OCI-M2 (cell line): Measurements from ENCODE around the gene MYH15.

ENCODE experiments used
- DNase-seq: peaks from one replicate; lab custom pipeline; 2025; ENCODE audit not compliant: unreplicated experiment; lab: John Stamatoyannopoulos, UW

MYH15 gene

DNA sequence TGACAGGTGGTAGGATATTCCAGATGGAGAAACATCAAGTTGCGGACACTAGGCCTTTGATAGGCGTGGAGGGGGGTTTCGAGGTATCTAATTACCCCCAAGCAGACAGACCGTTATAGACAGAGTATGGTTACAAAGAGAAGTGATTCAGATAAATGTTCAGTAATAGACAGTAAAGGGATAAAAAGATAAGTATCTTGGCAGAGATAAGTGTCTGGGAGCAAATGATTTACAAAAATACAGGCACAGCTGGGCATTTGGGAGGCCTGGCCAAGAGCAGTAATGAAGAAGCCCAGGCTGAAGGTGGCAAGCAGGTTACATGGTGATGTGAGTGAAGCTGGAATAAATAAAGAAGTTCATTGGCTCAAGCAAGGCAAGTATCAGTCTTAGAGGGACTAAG, 659 bp upstream of the MYH15 start:
- DNase-seq = no peak

DNA sequence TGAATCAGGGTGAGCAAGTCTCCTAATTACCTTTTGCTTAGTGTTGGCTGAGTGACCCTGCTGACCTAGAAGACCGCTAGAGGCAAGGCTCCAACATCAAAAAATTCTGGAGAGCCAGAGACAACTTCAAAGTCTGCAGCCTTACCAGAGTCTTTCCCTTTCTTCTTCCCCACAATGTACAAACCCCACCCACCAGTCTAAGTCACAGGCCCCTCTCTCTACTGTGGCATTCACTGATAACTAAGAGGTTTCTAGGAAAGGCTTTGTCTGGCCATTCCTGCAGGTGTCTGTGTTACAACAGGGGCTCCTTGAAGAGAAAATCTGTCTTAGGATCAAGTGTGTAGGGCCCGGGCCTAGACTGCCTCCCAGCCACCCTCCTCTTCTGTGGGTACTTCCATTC, 525 bp downstream of the MYH15 start:
- DNase-seq = no peak

DNA sequence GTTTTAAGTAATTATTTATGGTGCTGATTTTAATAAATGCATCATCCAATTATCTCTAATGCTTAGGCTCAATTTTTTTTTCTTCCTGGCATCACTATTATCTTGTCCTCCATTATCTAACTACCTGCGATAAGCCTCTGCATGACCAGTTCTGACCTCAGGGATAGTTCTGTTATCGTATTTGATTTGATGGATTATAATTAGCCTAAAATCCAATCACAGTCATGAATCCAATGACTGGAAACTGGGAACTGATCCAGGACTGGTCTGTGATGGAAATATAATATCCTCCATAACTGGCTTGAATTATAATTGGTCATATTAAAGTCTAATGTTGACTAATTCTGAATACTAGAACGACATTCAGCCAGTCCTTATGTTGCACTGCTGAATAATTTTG, 1.1 kb downstream of the MYH15 start:
- DNase-seq = no peak

DNA sequence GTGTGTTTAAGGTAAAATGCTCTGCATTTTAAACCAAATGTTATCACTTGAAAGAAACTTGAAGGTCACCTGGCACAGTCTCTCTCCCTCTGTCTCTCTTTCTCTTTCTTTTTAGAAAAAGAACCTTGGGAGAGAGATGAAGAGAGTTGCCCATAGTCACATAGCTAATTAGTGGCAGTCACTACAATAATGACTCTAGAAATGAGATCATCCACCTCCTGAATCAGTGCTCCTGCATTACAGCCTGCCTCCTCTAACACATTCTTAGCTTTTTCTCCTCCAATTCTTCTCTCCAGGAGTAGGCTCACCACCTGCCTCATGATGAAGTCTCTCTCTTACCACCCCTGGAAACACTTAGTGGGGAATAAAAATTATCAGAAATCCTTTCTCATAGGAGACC, 2.5 kb downstream of the MYH15 start:
- DNase-seq = no peak

DNA sequence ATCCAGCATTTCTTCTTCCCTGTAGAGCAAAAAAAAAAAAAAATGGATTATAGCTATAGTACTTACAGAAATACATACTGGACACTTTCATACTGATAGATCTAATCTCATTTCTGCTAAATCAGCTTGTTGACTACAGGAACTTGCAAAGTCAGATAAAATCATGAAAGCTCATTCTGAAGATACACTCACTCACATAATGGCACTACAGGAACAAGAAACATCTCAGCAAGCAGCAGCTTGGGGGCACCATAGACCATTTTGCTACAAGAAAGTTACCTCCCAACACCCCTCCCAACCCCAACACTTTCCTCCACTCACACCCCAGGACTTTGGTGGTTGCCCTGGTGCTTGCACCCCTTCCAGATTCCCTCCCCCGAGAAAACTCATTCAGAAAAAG, 4.6 kb downstream of the MYH15 start:
- no peak for DNase-seq

DNA sequence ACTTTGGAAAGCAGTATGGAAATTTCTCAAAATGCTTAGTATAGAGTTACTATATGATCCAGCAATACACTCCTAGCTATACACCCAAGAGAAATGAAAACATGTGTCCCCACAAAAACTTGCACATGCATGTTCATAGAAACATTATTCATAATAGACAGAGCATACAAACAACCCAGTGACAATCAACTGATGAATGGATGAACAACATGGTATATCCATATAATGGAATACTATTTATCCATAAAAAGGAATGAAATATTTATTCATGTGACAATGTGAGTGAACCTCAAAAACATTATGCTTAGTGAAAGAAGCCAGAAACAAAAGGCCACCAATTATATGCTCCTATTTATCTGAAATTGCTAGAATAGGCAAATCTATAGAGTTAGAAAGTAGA, 6.7 kb downstream of the MYH15 start:
- no peak for DNase-seq

DNA sequence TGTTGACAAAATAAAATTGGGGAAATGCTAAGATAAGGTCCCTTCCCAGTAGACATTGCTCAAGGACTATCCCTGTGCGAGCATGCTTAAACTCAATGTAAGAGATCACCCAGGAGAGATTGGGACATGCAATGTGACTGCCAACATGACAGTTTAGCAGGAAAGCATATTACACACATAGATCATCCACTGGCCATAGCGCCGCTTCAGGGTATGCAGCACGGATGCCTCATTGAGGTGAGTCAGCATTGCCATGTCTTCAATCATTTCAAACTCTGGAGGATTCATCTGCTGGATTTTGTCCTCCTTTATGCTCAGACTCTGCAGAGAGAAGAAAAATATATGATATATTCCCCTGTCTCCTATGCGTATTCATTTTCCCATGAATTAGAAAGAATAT, 8.9 kb downstream of the MYH15 start:
- no peak for DNase-seq

DNA sequence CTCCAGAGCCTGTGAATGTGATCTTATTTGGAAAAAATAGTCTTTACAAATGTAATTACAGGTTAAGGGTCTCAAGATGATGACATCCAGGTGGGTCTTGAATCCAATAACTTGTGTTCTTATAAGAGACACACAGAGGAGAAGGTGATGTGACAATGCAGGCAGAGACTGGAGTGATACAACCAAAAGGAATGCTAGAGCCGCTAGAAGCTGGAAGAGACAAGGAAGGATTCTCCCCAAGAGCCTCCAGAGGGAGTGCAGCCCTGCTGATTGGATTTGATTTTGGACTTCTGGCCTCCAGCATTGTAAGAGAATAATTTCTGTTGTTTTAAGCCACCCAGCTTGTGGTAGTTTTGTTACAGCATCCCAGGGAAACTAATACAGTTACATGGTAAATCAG, 9.7 kb downstream of the MYH15 start:
- no peak for DNase-seq

DNA sequence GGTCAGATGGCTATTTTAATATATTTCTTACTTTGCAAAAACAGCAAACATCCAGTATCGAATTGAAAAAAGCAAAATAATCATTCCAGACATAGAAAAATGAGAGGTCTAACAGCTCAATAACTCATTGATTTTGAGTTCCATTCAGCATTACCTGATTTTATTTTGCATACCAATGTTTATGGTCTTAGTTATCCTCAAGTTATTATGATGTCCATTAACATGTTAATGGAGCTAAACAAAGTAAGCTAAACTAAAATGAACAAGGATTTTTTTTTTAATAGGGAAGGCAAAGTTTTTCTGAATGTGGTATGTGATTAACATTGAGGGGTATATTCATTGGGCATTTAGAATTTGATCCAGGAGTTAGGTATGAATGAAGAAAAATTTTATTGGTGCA, 13.1 kb downstream of the MYH15 start:
- no peak for DNase-seq

DNA sequence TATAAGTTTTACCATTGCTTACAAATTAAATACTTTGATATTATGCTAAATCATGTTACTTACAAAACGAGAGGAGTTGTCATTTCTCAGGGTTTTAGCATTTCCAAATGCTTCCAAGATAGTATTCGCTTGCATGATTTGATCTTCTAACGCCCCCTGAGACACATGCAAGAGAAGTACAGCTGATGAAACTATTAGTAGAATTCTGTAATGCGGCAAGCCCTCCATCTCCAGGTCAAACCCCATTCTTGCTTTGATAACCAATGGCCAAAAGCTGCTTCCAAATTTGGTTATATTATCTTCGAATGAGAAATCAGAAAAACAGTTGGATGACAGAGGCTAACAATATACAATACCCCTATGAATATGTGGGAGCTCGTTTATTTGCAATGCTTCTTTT, 14.7 kb downstream of the MYH15 start:
- no peak for DNase-seq

DNA sequence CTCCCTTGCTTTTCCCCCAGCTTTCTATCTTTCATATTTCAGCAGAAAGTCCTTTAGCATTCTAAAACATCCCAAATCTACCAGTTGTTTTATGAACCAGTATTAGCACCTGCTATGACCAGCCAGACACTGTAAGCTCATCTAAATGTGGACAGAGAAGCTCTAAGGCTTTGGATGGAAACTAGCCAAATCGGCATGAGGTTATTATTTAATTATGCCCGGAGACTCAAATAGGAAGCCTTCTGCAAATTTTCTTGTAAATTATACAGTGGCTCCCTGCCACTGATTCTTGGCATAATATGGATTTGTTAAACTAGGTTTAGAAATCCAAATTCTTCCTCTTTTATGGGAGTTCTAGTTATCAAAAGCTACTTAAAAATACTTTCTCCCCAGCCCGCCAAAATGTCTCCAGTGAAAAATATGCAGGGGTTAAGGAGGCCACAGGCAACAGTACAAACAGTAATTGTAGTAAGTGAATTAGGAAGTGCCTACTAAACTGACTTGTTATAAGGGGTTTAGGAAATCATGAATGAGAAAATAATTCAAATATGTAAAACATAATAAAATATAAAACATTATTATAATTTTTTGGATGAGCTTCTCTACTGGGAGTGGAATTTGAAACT, 15.4 kb downstream of the MYH15 start:
- no peak for DNase-seq

DNA sequence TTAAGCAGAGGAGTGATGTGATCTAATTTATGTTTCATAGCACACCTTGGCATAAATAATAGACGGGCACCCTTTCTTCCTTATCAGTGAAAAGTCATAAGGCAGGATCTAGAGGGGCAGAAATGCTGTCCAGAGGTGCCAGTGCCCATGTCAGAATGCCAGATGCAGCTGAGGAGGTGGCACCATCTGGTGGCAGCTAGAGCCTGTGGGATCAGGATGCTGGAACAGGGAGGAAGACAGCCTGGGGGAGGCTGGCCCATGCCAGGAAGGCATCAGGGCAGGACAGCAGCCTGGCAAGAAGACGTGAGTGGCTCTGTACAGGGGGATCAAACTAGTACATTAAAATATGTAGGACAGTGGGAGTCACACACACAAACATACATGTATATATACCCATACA, 16.5 kb downstream of the MYH15 start:
- DNase-seq = no peak

DNA sequence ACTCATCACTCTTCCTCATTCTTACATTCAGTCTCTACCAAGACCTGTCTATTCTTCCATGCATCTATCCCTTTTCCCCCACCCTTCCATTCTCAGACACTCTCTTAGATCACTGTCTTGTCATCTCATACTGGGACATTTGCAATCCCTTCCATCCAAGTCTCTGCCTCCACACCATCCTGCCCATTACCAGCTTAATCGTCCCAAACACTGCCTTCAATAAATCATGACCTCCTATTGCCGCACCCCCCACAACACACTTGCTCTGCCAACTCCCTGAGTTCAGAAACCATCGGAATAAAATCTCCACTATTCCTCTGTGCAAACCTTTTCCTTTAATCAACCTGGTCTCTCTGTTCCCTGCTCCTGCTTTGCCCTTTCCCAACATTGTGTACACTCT, 18.9 kb downstream of the MYH15 start:
- DNase-seq = no peak

DNA sequence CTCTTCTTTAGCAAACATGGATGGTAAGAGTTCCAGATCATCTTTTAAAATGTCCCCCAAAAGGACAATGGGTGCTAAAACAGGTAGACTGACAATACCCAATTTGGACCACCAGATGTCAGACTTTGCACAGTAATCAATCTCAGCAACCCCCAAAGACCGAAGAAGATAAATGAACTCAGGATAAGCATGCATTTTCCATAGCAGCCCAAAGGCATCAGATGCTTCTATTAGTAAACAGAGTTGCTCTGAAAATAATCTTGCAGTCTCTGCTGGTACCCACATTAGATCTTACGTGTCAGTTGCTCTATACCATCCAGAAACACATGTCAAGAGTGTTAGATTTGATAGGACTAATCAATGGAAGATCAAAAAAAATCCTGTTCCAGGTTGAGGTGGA, 20.6 kb downstream of the MYH15 start:
- no peak for DNase-seq

DNA sequence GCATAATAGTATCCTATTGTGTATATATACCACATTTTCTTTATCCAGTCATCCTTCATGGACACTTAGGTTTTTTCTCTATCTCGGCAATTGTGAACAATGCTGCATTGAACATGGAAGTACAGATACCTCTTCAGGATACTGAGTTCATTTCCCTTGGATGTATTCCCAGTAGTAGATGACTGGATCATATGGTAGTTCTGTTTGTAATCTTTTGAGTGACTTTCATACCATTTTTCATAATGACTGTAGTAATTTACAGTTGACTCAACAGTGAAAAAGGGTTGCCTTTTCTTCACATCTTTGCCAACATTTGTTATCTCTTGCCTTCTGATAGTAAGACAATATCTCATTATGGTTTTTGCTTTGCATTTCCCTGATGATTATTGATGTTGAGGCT, 21.8 kb downstream of the MYH15 start:
- DNase-seq = no peak

DNA sequence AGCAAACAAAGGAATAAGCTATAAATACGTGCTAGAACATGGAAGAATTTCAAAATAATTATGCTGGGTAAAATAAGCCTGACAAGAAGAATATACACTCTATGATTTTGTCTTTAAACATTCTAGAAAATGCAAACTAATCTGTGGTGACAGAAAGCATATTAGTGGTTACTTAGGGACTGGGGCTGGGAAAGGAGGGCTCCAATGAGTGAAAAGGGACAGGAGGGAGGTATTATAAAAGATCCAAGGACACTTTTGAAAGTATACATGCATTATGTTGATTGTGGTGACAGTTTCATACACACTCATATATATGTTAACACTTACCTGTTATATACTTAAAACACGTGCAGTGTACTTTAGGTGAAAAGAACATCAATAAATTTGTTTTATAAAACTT, 23.0 kb downstream of the MYH15 start:
- no peak for DNase-seq

DNA sequence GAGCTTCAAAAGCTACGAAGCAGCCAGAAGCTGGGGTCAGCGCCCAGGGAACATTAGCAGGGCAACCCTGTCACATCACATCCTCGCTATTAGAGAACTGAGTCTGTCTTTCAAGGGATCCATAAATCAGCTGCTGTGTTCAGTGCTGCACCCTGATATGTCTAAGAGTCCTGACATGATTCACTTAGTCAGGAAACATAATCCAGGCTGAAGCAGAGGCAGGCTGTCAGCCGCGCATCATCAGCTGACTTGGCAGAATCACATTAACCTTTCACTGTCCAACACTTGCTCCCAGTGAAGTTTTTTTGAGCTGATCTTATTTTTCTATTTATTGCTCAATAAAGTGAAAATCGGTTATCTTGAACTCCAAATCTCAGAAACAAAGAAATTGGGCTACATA, 23.5 kb downstream of the MYH15 start:
- no peak for DNase-seq

DNA sequence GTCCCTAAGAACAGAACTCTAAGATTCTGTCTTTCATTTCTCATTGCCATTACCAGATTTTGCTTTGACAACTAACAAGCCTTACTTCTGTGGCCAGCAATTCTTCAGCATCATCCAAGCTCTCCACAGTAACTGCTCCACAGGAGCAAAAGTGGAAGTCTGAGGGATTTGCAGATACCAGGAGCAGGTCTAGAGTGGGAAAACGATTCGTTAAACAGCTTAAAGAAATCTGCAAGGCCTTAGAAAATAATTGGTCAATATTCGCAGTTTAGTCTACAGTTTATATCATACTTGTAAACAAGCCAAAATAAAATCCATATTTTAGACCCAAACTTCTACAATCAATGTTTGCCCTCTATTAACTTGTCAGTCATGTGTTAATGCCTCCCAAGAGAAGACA, 24.1 kb downstream of the MYH15 start:
- no peak for DNase-seq

DNA sequence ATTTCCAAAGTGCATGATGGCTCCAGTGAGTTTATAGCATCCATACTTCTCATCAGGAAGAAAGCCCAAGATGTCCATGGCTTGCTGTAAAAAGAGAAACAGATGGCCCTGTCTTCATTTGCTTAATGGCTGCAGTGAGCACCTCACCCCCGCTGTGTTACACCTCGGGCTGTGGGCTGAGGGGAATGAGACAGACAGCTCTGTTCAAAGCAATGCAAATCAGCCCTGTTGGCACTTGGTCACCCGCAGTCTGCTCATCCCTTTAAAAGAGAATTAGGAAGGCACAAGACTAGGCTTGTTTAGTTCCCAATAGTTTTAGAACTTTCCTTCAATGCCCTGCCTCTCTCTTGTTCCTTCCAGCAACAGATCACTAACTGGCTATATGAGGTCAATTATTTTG, 25.2 kb downstream of the MYH15 start:
- DNase-seq = no peak

DNA sequence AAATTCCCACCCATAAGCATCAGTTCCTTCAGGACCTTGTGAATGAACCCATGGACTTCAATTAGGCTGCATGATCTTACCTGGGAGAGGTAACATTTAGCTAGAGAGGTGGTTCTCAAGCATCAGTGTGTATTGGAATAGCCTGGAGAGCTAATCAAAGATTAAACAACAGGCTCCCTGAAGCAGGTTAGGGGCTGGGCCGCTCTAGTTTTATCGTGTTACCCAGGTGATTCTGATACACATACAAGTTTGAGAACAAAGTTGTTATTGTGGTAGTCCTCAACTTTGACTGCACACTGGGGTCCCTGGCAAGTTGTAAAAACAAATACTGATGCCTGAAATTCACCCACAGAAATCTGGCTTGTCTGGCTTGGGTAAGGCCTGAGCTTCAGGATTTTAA, 31.2 kb downstream of the MYH15 start:
- DNase-seq = no peak

DNA sequence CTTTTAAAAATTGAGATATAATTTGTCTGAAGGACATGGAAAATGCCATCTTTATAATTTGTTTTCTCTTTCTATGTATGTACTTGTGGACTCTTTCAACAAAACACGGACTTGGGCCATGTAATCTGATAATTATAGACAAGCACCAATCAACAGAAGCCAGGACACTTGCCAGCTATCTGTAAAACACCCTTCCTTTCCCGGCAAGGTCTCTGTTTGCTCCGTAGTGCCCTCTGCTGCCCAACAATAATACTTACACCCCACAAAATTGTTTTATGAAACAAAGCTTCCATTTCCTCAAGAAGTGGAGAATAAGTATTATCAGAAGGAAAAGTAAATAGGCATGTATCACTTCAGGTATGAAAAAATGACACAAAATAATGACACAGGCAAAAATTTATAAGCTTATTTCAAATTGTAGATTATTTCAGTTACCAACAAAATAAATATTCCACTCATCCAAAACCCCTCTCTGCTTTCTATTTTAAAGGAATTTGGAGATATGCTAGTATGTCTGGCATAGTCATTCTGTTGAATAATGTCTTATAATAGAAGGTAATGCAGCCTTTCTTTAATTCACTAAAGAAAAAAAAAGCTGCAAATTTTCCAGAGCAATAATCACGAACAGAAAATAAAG, 32.8 kb downstream of the MYH15 start:
- DNase-seq = no peak

DNA sequence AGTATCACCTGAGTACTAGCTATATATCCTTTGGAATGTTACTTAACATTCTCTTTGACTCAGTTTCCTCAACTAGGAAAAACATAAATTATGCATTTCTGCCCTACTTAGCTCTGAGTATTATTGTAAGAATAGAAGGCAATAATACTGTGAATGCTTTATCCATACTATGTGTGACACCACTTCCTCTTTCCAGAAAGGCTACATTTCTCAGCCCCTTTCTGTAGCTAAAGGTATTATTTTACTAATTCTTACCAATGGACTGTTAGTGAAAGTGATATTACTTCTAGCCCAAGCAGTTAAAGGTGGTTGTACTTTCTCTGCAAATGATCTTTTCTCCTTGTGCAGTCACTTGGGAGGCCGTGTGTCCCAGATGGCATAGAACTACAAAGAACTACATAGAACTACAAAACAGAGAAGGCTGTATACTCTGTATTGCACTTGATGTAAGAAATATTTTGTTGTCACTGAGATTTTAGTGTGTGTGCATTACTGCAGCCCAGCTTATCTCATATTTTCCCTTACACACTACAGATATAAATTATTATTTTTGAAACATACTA, 35.1 kb downstream of the MYH15 start:
- DNase-seq = no peak

DNA sequence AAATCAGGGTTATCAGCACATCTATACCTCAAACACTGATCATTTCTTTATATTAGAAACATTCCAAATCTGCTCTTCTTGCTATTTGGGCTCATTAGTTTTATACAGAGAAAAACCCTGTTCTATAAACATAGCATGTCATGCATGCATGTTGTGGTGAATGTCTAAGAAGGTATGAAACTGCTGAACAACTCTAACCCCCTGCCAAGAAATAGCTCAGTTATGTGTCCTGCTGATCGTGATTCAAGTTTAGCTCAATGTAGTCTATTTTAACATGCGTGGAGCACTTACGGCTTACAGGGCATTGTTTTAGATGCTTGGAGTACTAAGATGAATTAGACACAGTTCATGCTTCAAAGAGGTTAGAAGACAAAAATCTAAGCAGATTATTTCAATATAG, 35.8 kb downstream of the MYH15 start:
- DNase-seq = no peak
